PC-9 (cell line): ENCODE measurements around the gene C19orf44. TPM values are rescaled to one million over a fixed set of nuclear protein-coding genes. Genes with fewer than 3 reads are reported as not detected.
"Not testable (repeated sequence)": the region's sequence is repeated elsewhere in the genome, so short reads cannot be mapped to it uniquely, and the experiment has no call there.

ENCODE experiments used
- BruUV-seq: library from RNA; stranded (reverse); fragments of 400-500 nt; replicated peaks from 2 replicates; lab custom pipeline; 2021; lab: Mats Ljungman, UMichigan
- CTCF ChIA-PET: fragments of 300-600 bp; sonication (Branson Sonifier 250); formaldehyde crosslinking; loops from one replicate; lab custom pipeline; 2022; ENCODE audit warnings: antibody characterized with exemption; lab: Charles Lee
- POLR2A ChIA-PET: fragments of 300-600 bp; sonication (Branson Sonifier 250); formaldehyde crosslinking; loops from one replicate; lab custom pipeline; 2022; ENCODE audit warnings: antibody characterized with exemption; ENCODE audit not compliant: unreplicated experiment; lab: Charles Lee
- DNase-seq, 2 experiments: peaks; one replicate each; pipeline versions ENCODE4 v3.0.0 to v3.0.0-alpha.2; 2015 to 2022; ENCODE audit warnings: mixed read lengths in 1 of 2
- H2AFZ ChIP-seq: fragments of 200-600 bp; sonication (generic); 2 replicates; pipeline ENCODE4 v1.8.1; 2017; ENCODE audit warnings: antibody characterized with exemption
- H3F3A ChIP-seq: fragments of 200-600 bp; sonication (generic); 2 replicates; pipeline ENCODE4 v1.8.1; 2017; ENCODE audit warnings: antibody characterized with exemption, mild to moderate bottlenecking, low read depth; ENCODE audit not compliant: insufficient read depth
- H3K27ac ChIP-seq: fragments of 200-600 bp; sonication (generic); 2 replicates; pipeline ENCODE4 v1.6.1; 2016; ENCODE audit warnings: mixed run types
- H3K27me3 ChIP-seq: fragments of 200-600 bp; sonication (generic); 2 replicates; pipeline ENCODE4 v1.6.1; 2016; ENCODE audit warnings: low read depth, mixed run types; ENCODE audit not compliant: insufficient read depth
- H3K36me3 ChIP-seq: fragments of 200-600 bp; sonication (generic); 2 replicates; pipeline ENCODE4 v1.6.1; 2016; ENCODE audit warnings: low read depth, mixed run types
- H3K4me1 ChIP-seq: fragments of 200-600 bp; sonication (generic); replicated peaks from 2 replicates; pipeline ENCODE4 v1.6.1; 2016; ENCODE audit warnings: mixed run types; ENCODE audit not compliant: insufficient read depth
- H3K4me2 ChIP-seq: fragments of 200-600 bp; sonication (generic); 2 replicates; pipeline ENCODE4 v1.6.1; 2017; ENCODE audit warnings: mixed run types
- H3K4me3 ChIP-seq: fragments of 200-600 bp; sonication (generic); 2 replicates; pipeline ENCODE4 v1.6.1; 2016; ENCODE audit warnings: mixed run types
- H3K79me2 ChIP-seq: fragments of 200-600 bp; sonication (generic); 2 replicates; pipeline ENCODE4 v1.6.1; 2017; ENCODE audit warnings: low read depth, mixed run types
- H3K9me2 ChIP-seq: fragments of 200-600 bp; sonication (generic); 2 replicates; pipeline ENCODE4 v1.8.1; 2017; ENCODE audit warnings: mild to moderate bottlenecking; ENCODE audit not compliant: insufficient read depth
- H3K9me3 ChIP-seq: fragments of 200-600 bp; sonication (generic); 2 replicates; pipeline ENCODE4 v1.8.1; 2016; ENCODE audit warnings: low read depth; ENCODE audit not compliant: insufficient read depth
- H4K20me1 ChIP-seq: fragments of 200-600 bp; sonication (generic); 2 replicates; pipeline ENCODE4 v1.8.1; 2017; ENCODE audit not compliant: insufficient read depth
- CTCF ChIP-seq: fragments of 200-600 bp; sonication (generic); conservative IDR thresholded peaks from 2 replicates; pipeline ENCODE4 v1.6.1; 2017; ENCODE audit warnings: mixed run types, antibody characterized with exemption, mild to moderate bottlenecking, moderate library complexity
- EZH2 ChIP-seq: fragments of 200-600 bp; sonication (generic); IDR thresholded peaks from 2 replicates; pipeline ENCODE4 v1.8.0; 2017; ENCODE audit warnings: antibody characterized with exemption, low read depth
- intact Hi-C: fragments of 100-400 bp; cut with micrococcal nuclease; formaldehyde crosslinking; loops from one replicate; pipeline ENCODE4 v1.10.0; 2022; ENCODE audit not compliant: unreplicated experiment
- total RNA-seq: library from RNA; stranded (reverse); gene quantifications from 2 replicates; pipeline ENCODE4 v1.2.3, GENCODE V29; 2021

C19orf44 gene
- total RNA-seq, 1 experiment from 2014 or later = 6.7 TPM

GRCh38 chr19:16506961-16507360, 10.8 kb downstream of the C19orf44 start:
- no peak overlapping the region for H3K27ac ChIP-seq
- DNase-seq = no peak
- no peaks in the 10 kb centered on the region for H3K9me3 ChIP-seq
- no peaks in the 10 kb centered on the region for H3K27me3 ChIP-seq
- no peaks in the 10 kb centered on the region; the same call in 1 of the 2 replicates for H3F3A ChIP-seq
- no peak overlapping the region for H3K4me3 ChIP-seq
- no peaks in the 10 kb centered on the region for H3K4me1 ChIP-seq
- BruUV-seq = no TSS peak
- H3K4me2 ChIP-seq = no peak overlapping the region
- intact Hi-C loops = no loop called here
- CTCF ChIA-PET = no interaction called here
- no peaks in the 10 kb centered on the region for H4K20me1 ChIP-seq
- POLR2A ChIA-PET = interaction anchor here (0.8 kb wide), 1 partner anchor 132 kb away, joined by 3 read pairs; no protein-coding TSS in a partner anchor
- no peaks in the 10 kb centered on the region for H3K36me3 ChIP-seq
- TF ChIP-seq CTCF = no peak
- no peak for TF ChIP-seq EZH2
- H3K79me2 ChIP-seq = no peaks in the 10 kb centered on the region
- H2AFZ ChIP-seq = no peak overlapping the region
- H3K9me2 ChIP-seq = no peaks in the 10 kb centered on the region

GRCh38 chr19:16508546-16508945, 12.4 kb downstream of the C19orf44 start:
- intact Hi-C loops = no loop called here
- TF ChIP-seq EZH2 = no peak
- TF ChIP-seq CTCF = no peak
- Histone ChIP-seq H2AFZ (no peak overlapping the region), H3K4me1 (no peaks in the 10 kb centered on the region), H3K27ac (no peak overlapping the region), H3K9me3 (no peaks in the 10 kb centered on the region), H3K4me3 (no peak overlapping the region), H3K79me2 (no peaks in the 10 kb centered on the region), H4K20me1 (no peaks in the 10 kb centered on the region), H3K4me2 (no peak overlapping the region), H3K27me3 (no peaks in the 10 kb centered on the region), H3F3A (no peaks in the 10 kb centered on the region; the same call in 1 of the 2 replicates), H3K36me3 (no peaks in the 10 kb centered on the region), H3K9me2 (no peaks in the 10 kb centered on the region)
- CTCF ChIA-PET = no interaction called here
- no TSS peak for BruUV-seq
- no peak for DNase-seq
- POLR2A ChIA-PET = no interaction called here

- no peaks in the 10 kb centered on the region for H3K36me3 ChIP-seq
- H3K4me2 ChIP-seq = no peak overlapping the region
- H3K9me3 ChIP-seq = no peaks in the 10 kb centered on the region
- H3K27me3 ChIP-seq = no peaks in the 10 kb centered on the region
- POLR2A ChIA-PET = no interaction called here
- BruUV-seq = no TSS peak
- no peak overlapping the region for H3K27ac ChIP-seq
- intact Hi-C loops = no loop called here
- no peak for DNase-seq
- H3K79me2 ChIP-seq = no peaks in the 10 kb centered on the region
- no peaks in the 10 kb centered on the region for H3K4me1 ChIP-seq
- H3F3A ChIP-seq = no peaks in the 10 kb centered on the region; the same call in 1 of the 2 replicates
- no peak overlapping the region for H3K4me3 ChIP-seq
- CTCF ChIA-PET = no interaction called here
- H3K9me2 ChIP-seq = no peaks in the 10 kb centered on the region
- no peak for TF ChIP-seq CTCF
- no peak for TF ChIP-seq EZH2
- no peak overlapping the region for H2AFZ ChIP-seq
- H4K20me1 ChIP-seq = no peaks in the 10 kb centered on the region
Measured at GRCh38 chr19:16509141-16510061, 13.2 kb downstream of the C19orf44 start.

GRCh38 chr19:16512611-16513010, 16.4 kb downstream of the C19orf44 start:
- H3K9me2 ChIP-seq, H3K27ac ChIP-seq, H3K27me3 ChIP-seq, CTCF ChIA-PET, H3K4me3 ChIP-seq, intact Hi-C loops, H3K9me3 ChIP-seq, H3K4me1 ChIP-seq, H3K4me2 ChIP-seq, H3K36me3 ChIP-seq, POLR2A ChIA-PET, DNase-seq, H3K79me2 ChIP-seq, H2AFZ ChIP-seq, BruUV-seq: not testable (repeated sequence)
- Histone ChIP-seq H3F3A (peaks cover 18% of the 10 kb centered on the region), H4K20me1 (peaks cover 16% of the 10 kb centered on the region)
